ENCODE measurements around the gene UPK1A.

The UPK1A gene

GRCh38 chr19:35622750-35623149, 43.6 kb upstream of the UPK1A start:
- no peaks in the 10 kb centered on the region for H3K36me3 ChIP-seq (replicated peaks)
- in situ Hi-C loops (cut with HindIII; ENCODE audit: low pct_ligation_motif_present, low sequenced_read_pairs): no loop called here

GRCh38 chr19:35623327-35624010, 42.8 kb upstream of the UPK1A start:
- H3K27me3 ChIP-seq (replicated peaks): no peaks in the 10 kb centered on the region
- in situ Hi-C loops (cut with HindIII; ENCODE audit: low pct_ligation_motif_present, low sequenced_read_pairs): no loop called here
- no peak overlapping the region for H3K4me3 ChIP-seq (ENCODE audit: low read depth, low read length)
- no peak for TF ChIP-seq CTCF (IDR thresholded peaks at IDR 0.05; ENCODE audit: low read depth, low read length, missing control alignments)
- no peak for DNase-seq
- H3K36me3 ChIP-seq (replicated peaks): no peaks in the 10 kb centered on the region
- no peak overlapping the region for H3K27ac ChIP-seq

More at GRCh38 chr19:35622750-35623149, 43.6 kb upstream of the UPK1A start:
- no peak for DNase-seq
- Histone ChIP-seq H3K4me3 (ENCODE audit: low read depth, low read length) (no peak overlapping the region), H3K27ac (no peak overlapping the region), H3K27me3 (replicated peaks) (no peaks in the 10 kb centered on the region)
- TF ChIP-seq CTCF (IDR thresholded peaks at IDR 0.05; ENCODE audit: low read depth, low read length, missing control alignments): no peak

GRCh38 chr19:35628264-35628564, 38.1 kb upstream of the UPK1A start:
- DNase-seq: no peak
- Histone ChIP-seq H3K36me3 (replicated peaks) (peaks cover 30% of the 10 kb centered on the region), H3K27ac (peak overlapping the region; percentile 79), H3K4me3 (ENCODE audit: low read depth, low read length) (peak overlapping the region; percentile 97), H3K27me3 (replicated peaks) (no peaks in the 10 kb centered on the region)
- in situ Hi-C loops (cut with HindIII; ENCODE audit: low pct_ligation_motif_present, low sequenced_read_pairs): no loop called here
- TF ChIP-seq CTCF (IDR thresholded peaks at IDR 0.05; ENCODE audit: low read depth, low read length, missing control alignments): no peak

- Histone ChIP-seq H3K4me3 (ENCODE audit: low read depth, low read length) (peak within 1 kb of the TSS; percentile 97), H3K27ac (peak within 1 kb of the TSS; percentile 79), H3K36me3 (replicated peaks) (peaks cover 32% of the 10 kb centered on the region), H3K27me3 (replicated peaks) (no peaks in the 10 kb centered on the region)
- TF ChIP-seq CTCF (IDR thresholded peaks at IDR 0.05; ENCODE audit: low read depth, low read length, missing control alignments): no peak
- in situ Hi-C loops (cut with HindIII; ENCODE audit: low pct_ligation_motif_present, low sequenced_read_pairs): no loop called here
- peak; percentile 99 for DNase-seq
Observed at GRCh38 chr19:35628565-35629331, 37.6 kb upstream of the UPK1A start, which contains the start of gene RBM42. Gene RBM42, plus strand, starts transcription at chr19:35629036. Its CDS starts 118 bp downstream, at chr19:35629154.

- in situ Hi-C loops (cut with HindIII; ENCODE audit: low pct_ligation_motif_present, low sequenced_read_pairs): no loop called here
- TF ChIP-seq CTCF (IDR thresholded peaks at IDR 0.05; ENCODE audit: low read depth, low read length, missing control alignments): no peak
Observed at GRCh38 chr19:35629332-35629633, 37.0 kb upstream of the UPK1A start.

More at GRCh38 chr19:35629332-35629633, 37.0 kb upstream of the UPK1A start:
- Histone ChIP-seq H3K36me3 (replicated peaks) (peaks cover 38% of the 10 kb centered on the region), H3K27ac (peak overlapping the region; percentile 73), H3K4me3 (ENCODE audit: low read depth, low read length) (peak overlapping the region; percentile 97), H3K27me3 (replicated peaks) (no peaks in the 10 kb centered on the region)
- DNase-seq: no peak

All from brain microvascular endothelial cell (primary cell).